GM12872 (cell line): ENCODE data around the gene PECR.

Experiments
- TF ChIP-seq, protein P1 (sequence below): IDR thresholded peaks from 3 replicates; pipeline ENCODE4 v1.5.1; 2011; ENCODE audit warnings: low read depth, mild to moderate bottlenecking, low read length, moderate library complexity; ENCODE audit not compliant: insufficient read depth

PECR gene

DNA sequence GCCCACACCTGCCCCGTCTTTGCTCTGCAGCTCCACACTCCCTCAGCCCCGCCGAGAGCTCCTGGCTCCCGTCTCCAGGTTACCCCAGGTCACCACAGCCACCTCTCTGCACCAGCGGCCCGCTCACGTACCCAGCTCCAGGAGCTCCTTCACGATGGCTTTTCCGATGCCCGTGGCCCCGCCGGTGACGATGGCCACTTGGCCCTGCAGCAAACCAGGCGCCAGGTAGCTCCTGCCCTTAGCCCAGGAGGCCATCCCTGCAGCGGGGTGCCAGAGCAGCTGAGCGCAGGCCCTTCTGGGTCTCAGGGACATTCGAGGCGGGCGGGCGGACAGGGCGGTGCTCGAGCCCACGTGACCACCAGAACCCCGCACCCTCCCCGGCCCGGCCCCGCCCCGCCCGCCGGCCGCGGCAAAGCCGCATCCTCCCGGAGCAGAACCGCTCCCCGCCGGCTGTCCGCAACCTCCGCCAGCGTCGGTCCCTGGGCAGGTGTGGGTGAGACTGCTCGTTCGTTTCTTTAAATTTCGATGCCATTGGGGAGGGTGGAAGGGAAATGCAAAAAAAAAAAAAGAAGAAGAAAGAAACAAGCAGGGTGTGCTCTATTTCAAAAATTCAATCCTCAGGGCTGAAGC is at the start of gene PECR, which contains the start of gene TMEM169:
Gene PECR, minus strand, starts transcription at position 323 of the 630 bp plus-strand sequence. Its CDS starts 68 bp downstream, at position 255.
Gene TMEM169, plus strand, starts transcription at position 433 of the 630 bp plus-strand sequence. CDS start 14,045 bp downstream, outside the sequence.
- TF ChIP-seq, protein P1, sequence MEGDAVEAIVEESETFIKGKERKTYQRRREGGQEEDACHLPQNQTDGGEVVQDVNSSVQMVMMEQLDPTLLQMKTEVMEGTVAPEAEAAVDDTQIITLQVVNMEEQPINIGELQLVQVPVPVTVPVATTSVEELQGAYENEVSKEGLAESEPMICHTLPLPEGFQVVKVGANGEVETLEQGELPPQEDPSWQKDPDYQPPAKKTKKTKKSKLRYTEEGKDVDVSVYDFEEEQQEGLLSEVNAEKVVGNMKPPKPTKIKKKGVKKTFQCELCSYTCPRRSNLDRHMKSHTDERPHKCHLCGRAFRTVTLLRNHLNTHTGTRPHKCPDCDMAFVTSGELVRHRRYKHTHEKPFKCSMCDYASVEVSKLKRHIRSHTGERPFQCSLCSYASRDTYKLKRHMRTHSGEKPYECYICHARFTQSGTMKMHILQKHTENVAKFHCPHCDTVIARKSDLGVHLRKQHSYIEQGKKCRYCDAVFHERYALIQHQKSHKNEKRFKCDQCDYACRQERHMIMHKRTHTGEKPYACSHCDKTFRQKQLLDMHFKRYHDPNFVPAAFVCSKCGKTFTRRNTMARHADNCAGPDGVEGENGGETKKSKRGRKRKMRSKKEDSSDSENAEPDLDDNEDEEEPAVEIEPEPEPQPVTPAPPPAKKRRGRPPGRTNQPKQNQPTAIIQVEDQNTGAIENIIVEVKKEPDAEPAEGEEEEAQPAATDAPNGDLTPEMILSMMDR: no peak

DNA sequence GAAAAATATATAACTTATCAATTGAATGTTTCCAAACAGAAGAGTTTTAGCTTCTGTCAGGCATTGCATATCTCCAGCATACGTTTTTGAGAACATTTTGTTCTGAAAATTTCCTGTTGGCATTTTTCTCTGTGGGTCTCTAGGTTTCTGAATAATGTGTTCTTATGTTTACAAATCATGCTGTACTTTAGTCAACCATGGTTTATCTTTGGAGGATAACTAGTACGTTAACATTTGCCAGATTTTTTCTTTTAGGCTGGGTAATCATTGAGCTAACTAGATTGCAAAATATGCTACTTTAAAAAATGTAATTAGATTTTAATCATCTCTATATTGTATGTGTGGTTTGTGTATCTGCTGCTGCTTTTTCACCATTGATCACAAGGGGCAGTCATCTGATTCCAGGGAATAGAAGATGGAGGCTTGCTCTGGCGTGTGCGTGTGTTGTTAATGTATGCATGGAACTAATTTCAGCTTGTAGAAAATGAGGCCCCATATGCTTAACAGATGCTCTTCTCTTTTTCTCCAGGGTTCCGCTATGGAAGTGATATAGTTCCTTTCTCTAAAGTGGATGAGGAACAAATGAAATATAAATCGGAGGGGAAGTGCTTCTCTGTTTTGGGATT is 48.9 kb upstream of the PECR start:
- TF ChIP-seq, protein P1: no peak

DNA sequence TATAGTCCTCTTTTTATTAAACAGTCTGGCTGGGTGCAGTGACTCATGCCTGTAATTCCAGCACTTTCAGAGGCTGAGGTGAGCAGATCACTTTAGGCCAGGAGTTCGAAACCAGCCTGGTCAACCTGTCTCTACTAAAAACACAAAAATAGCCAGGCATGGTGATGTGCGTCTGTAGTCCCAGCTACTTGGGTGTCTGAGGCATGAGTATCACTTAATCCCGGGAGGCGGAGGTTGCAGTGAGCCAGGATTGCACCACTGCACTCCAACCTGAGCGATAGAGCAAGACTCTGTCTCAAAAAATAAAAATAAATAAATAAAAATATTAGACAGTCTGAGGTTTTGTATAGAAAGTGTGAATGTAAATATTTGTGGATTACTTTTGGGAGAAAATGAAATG is 45.3 kb upstream of the PECR start:
- TF ChIP-seq, protein P1: no peak

DNA sequence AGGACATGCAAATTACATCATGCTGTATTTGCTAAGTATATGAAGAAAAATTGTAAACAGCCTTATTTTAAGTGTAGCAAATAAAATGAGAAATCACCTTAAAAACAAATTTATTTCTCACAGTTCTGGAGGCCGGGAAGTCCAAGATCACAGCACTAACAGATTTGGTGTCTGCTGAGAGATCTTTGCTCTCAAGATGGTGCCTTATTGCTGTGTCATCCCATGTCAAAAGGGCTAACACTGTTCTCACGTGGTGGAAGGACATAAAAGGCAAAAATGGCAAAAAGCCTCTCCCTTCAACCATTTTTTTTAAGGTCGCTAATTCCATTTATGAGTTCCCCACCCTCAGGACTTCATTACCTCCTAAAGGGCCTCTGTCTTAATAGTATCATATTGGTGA is 39.6 kb upstream of the PECR start:
- TF ChIP-seq, protein P1: no peak

DNA sequence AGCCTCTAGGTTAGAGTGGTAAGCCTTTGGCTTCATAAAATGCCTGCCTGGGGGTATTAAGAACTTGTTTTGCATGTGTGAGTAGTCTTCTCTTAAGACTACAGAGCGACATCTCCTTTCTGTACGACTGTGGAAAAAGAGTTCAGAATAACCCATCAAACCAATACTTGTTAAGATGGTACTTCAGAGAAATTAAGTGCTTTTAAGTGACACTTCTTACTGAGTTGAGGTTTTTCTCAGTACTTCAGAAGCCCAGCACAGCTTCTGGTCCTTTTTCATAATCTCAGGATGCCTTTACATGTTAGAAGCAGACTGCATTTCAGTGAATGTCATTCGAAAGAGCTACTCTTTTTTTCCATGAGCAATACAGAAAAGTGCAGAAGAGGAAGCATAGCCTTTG is 38.4 kb upstream of the PECR start:
- TF ChIP-seq, protein P1: no peak

DNA sequence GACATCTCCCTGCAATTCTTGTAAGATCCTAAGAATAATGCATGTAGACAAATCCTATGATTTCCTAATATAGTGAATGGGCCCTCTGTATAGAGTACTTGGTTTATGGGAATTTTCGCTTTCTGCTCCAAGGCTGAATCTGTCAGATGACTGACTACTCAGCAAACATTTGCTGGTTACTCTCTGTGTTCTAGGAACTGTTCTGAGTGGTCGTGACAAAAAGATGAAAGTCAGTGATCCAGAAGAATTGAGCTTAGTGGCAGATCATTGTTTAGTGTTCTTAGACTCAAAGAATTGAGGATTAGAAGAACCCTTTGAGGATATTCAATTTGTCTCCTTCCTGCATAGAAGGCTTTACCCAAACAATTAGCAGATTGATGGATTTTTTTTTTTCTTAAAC is 37.5 kb upstream of the PECR start:
- TF ChIP-seq, protein P1: no peak

DNA sequence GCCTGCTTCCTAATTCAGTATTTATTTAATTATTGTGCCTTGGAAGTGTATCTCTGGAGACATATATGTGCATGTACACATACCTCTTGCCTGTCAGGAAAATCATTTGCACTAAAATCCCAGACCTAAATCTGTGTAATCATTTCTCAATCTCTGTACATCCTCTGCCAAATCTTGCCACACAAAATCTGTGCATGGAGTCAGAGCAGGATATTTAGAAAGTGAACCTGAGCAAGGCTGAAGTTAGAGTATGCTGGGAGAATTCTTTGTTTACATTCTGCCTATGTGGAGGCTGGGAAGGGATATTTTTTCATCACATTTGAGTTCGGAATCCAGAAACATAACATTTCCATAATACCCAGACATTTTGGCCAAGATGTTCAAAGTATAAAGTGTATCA is 36.9 kb upstream of the PECR start:
- TF ChIP-seq, protein P1: no peak
